Thoracic aorta (tissue), 2 donors: ENCODE measurements around the gene WHRN. TPM values are rescaled to one million over a fixed set of nuclear protein-coding genes. Genes with fewer than 3 reads are reported as not detected.

Source experiments
- ATAC-seq: fragments of 150-250 bp; one replicate; pipeline ENCODE4 v1.8.0; 2017; ENCODE audit warnings: low read depth; ENCODE audit not compliant: insufficient number of reproducible peaks, low FRiP score
- DNase-seq: peaks from one replicate; pipeline ENCODE4 v3.0.0-alpha.2; 2020; ENCODE audit warnings: low spot score
- H3K27ac ChIP-seq, 2 donors: fragments of 200-600 bp; sonication (generic); 1 replicate in 1 of 2; 2 replicates in 1 of 2; pipeline ENCODE4 v1.5.1; 2016; ENCODE audit warnings: mild to moderate bottlenecking in 2 of 2, moderate library complexity in 2 of 2
- H3K27me3 ChIP-seq: fragments of 200-600 bp; sonication (generic); replicated peaks from 2 replicates; pipeline ENCODE4 v1.6.0; 2016; ENCODE audit warnings: mild to moderate bottlenecking; ENCODE audit not compliant: insufficient read depth
- H3K36me3 ChIP-seq: fragments of 200-600 bp; sonication (generic); one replicate; pipeline ENCODE4 v1.5.1; 2016
- H3K4me1 ChIP-seq, 2 donors: fragments of 200-600 bp; sonication (generic); 1 replicate in 1 of 2; 2 replicates in 1 of 2; pipeline versions ENCODE4 v1.5.1 to v1.6.0; 2016; ENCODE audit warnings: low read depth in 2 of 2, mild to moderate bottlenecking in 1 of 2; ENCODE audit not compliant: control insufficient read depth in 1 of 2
- H3K4me3 ChIP-seq: fragments of 200-600 bp; sonication (generic); 2 replicates; pipeline ENCODE4 v1.5.1; 2016; ENCODE audit warnings: mild to moderate bottlenecking
- H3K9me3 ChIP-seq: fragments of 200-600 bp; sonication (generic); 2 replicates; pipeline ENCODE4 v1.5.1; 2016
- total RNA-seq, 2 donors: library from RNA; depleted of rRNA; stranded (reverse); fragments of >200 nt; gene quantifications; one replicate each; pipeline versions ENCODE4 v1.1.0 to v1.2.3, GENCODE V29; 2016
- TF ChIP-seq, protein P1 (sequence below): fragments of 200-600 bp; sonication (generic); IDR thresholded peaks from one replicate; pipeline ENCODE4 v1.5.1; 2019; ENCODE audit warnings: antibody characterized with exemption

The WHRN gene
- total RNA-seq, 2 donors from 2014 or later = 4.1 to 5.1 TPM

DNA sequence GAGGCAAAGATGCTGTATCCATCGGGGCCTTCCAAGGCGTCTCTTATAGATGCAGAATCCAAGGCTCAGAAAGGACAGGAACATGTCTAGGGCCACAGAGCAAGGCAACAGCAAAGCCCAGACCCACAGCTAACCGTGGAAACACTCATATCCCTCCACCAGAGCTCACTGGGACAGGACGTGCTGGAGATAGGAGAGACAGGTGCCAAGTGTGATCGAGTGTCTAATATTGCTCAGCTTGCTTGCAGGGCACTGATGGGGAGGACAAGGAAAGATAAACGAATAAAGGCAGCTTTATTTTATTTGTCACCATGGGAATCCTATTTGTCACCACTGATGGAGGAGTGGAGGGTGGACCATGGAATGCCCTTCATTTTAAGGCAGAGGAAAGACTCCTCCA lies 73.5 kb downstream of the WHRN start:
- ATAC-seq (no peak), DNase-seq (no peak)
- H3K27ac ChIP-seq = no peak overlapping the region
- H3K27me3 ChIP-seq = no peaks in the 10 kb centered on the region
- no peaks in the 10 kb centered on the region for H3K4me1 ChIP-seq
- TF ChIP-seq, protein P1, sequence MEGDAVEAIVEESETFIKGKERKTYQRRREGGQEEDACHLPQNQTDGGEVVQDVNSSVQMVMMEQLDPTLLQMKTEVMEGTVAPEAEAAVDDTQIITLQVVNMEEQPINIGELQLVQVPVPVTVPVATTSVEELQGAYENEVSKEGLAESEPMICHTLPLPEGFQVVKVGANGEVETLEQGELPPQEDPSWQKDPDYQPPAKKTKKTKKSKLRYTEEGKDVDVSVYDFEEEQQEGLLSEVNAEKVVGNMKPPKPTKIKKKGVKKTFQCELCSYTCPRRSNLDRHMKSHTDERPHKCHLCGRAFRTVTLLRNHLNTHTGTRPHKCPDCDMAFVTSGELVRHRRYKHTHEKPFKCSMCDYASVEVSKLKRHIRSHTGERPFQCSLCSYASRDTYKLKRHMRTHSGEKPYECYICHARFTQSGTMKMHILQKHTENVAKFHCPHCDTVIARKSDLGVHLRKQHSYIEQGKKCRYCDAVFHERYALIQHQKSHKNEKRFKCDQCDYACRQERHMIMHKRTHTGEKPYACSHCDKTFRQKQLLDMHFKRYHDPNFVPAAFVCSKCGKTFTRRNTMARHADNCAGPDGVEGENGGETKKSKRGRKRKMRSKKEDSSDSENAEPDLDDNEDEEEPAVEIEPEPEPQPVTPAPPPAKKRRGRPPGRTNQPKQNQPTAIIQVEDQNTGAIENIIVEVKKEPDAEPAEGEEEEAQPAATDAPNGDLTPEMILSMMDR = no peak
- no peaks in the 10 kb centered on the region for H3K9me3 ChIP-seq
- no peak overlapping the region for H3K4me3 ChIP-seq
- no peaks in the 10 kb centered on the region for H3K36me3 ChIP-seq

DNA sequence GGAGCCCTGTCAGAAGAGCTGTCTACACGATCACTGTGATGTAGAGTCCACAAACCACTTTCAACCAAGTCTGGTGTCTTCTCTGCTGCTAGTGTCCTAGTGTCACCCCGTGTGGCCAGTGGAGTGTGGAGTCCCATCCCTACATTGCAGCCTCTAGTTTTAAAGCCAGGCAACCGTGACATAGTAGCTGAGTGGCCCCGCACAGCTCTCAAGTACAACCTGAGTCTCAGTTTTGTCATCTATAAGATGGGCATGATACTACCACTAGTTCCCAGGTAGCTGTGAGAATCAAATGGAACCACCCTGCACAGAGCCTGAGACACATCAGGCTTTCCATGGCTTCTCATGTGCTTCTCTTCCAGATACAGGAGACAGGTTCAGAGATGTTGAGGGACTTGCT lies 74.3 kb downstream of the WHRN start:
- H3K9me3 ChIP-seq = no peaks in the 10 kb centered on the region
- H3K4me1 ChIP-seq = no peaks in the 10 kb centered on the region
- DNase-seq = no peak
- H3K36me3 ChIP-seq = no peaks in the 10 kb centered on the region
- H3K27ac ChIP-seq = no peak overlapping the region
- H3K4me3 ChIP-seq = no peak overlapping the region
- no peak for ATAC-seq
- TF ChIP-seq, protein P1 = no peak
- no peaks in the 10 kb centered on the region for H3K27me3 ChIP-seq

DNA sequence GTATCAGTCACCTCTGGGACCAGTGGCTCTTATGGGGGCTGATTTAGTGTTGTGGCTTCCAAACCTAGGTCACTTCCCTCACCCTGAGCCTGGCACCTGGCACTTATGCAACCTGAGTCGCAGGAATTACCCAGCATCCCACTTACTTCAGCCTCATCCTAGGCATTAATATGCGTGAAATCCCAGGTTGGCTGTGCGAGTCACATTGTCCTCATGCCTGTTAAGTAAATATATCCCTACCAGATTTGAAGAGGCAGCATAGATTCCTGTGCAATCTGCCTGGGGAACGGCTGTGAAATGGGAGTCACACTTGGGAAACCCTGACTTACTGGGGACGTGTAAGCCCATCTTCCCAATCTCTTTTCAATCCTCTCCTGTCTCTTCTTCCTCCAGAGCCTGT lies 74.8 kb downstream of the WHRN start:
- Histone ChIP-seq H3K27ac (no peak overlapping the region), H3K9me3 (no peaks in the 10 kb centered on the region), H3K27me3 (no peaks in the 10 kb centered on the region), H3K36me3 (no peaks in the 10 kb centered on the region), H3K4me1 (no peaks in the 10 kb centered on the region), H3K4me3 (no peak overlapping the region)
- ATAC-seq (no peak), DNase-seq (no peak)
- TF ChIP-seq, protein P1 = no peak

GRCh38 chr9:114429488-114429887 lies 75.8 kb downstream of the WHRN start:
- H3K27ac ChIP-seq = no peak overlapping the region
- no peak overlapping the region for H3K4me3 ChIP-seq
- H3K36me3 ChIP-seq = no peaks in the 10 kb centered on the region
- ATAC-seq (no peak), DNase-seq (no peak)
- H3K9me3 ChIP-seq = no peaks in the 10 kb centered on the region
- no peaks in the 10 kb centered on the region for H3K27me3 ChIP-seq
- TF ChIP-seq, protein P1 = no peak
- H3K4me1 ChIP-seq = no peaks in the 10 kb centered on the region

GRCh38 chr9:114428466-114428865 lies 76.8 kb downstream of the WHRN start:
- Histone ChIP-seq H3K9me3 (no peaks in the 10 kb centered on the region), H3K27ac (no peak overlapping the region), H3K27me3 (no peaks in the 10 kb centered on the region), H3K36me3 (no peaks in the 10 kb centered on the region), H3K4me3 (no peak overlapping the region), H3K4me1 (no peaks in the 10 kb centered on the region)
- TF ChIP-seq, protein P1 = no peak
- DNase-seq (no peak), ATAC-seq (no peak)
